OCI-LY1 (cell line): Measurements from ENCODE around the gene SPA17.
A peak's percentile ranks its signal among the peaks of the same experiment; 100 is the strongest.

Experiments used
- EZH2 ChIP-seq: fragments of 200-600 bp; sonication (generic), shearing (Covaris generic); IDR thresholded peaks from 2 replicates; pipeline ENCODE4 v1.8.0; 2017; ENCODE audit warnings: borderline replicate concordance, mixed run types, mild to moderate bottlenecking, antibody characterized with exemption, low read length, moderate library complexity, mixed read lengths
- TF ChIP-seq, protein P1 (sequence below): fragments of 200-600 bp; sonication (generic), shearing (Covaris generic); IDR thresholded peaks from 2 replicates; pipeline ENCODE4 v1.5.1; 2017; ENCODE audit warnings: mild to moderate bottlenecking, antibody characterized with exemption, low read length, moderate library complexity, mixed read lengths

DNA sequence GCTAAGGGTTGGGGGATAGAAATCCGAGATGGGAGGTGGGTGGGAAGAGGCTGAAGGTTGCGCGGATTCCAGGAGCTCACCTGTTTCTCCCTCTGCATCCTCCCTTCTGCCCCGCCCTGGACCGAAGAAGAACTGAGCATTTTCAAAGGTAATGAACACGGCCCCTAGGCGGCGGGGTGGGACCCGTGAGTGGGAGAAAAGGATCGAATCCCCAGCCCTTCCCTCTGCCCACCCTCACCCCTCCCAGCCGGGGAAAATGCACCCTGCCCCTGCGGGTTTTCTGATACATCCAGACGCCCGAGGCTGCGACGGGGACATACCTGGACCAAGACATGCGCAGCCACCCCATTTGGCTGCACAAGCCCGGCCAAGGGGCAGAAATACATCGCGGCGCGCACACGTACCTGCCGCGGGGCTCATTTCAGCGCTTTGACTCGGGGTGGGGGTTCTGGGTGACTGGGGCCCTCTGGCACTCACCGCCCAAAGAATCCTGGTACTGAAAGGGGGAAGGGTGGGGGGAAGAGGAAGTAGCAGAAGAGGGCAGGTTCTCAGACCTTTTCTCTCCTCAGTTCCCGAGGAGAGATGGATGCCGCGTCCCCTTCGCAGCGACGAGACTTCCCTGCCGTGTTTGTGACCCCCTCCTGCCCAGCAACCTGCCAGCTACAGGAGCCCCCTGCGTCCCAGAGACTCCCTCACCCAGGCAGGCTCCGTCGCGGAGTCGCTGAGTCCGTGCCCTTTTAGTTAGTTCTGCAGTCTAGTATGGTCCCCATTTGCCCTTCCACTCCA is 72.3 kb downstream of the SPA17 start:
- TF ChIP-seq, protein P1, sequence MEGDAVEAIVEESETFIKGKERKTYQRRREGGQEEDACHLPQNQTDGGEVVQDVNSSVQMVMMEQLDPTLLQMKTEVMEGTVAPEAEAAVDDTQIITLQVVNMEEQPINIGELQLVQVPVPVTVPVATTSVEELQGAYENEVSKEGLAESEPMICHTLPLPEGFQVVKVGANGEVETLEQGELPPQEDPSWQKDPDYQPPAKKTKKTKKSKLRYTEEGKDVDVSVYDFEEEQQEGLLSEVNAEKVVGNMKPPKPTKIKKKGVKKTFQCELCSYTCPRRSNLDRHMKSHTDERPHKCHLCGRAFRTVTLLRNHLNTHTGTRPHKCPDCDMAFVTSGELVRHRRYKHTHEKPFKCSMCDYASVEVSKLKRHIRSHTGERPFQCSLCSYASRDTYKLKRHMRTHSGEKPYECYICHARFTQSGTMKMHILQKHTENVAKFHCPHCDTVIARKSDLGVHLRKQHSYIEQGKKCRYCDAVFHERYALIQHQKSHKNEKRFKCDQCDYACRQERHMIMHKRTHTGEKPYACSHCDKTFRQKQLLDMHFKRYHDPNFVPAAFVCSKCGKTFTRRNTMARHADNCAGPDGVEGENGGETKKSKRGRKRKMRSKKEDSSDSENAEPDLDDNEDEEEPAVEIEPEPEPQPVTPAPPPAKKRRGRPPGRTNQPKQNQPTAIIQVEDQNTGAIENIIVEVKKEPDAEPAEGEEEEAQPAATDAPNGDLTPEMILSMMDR: peak; percentile 45; the same call in 1 of the 2 replicates
- TF ChIP-seq EZH2: no peak
